MM.1S (cell line): ENCODE measurements around the gene UTS2R.
"Not testable (repeated sequence)": the region's sequence is repeated elsewhere in the genome, so short reads cannot be mapped to it uniquely, and the experiment has no call there.

Experiments used
- DNase-seq: peaks from one replicate; pipeline ENCODE4 v3.0.0-alpha.2; 2015
- H2AFZ ChIP-seq: fragments of 300-600 bp; sonication (generic); 2 replicates; pipeline ENCODE4 v1.6.0; 2016; ENCODE audit warnings: antibody characterized with exemption, low read length
- H3F3A ChIP-seq: fragments of 300-600 bp; sonication (generic); 2 replicates; pipeline ENCODE4 v1.6.1; 2016; ENCODE audit warnings: mild to moderate bottlenecking, antibody characterized with exemption, low read length, moderate library complexity, mixed read lengths; ENCODE audit not compliant: insufficient read depth
- H3K27ac ChIP-seq: fragments of 300-600 bp; sonication (generic); 2 replicates; pipeline ENCODE4 v1.5.1; 2016; ENCODE audit warnings: mild to moderate bottlenecking, low read length
- H3K27me3 ChIP-seq: fragments of 300-600 bp; sonication (generic); replicated peaks from 2 replicates; pipeline ENCODE4 v1.6.0; 2016; ENCODE audit warnings: low read length; ENCODE audit not compliant: insufficient read depth
- H3K36me3 ChIP-seq: fragments of 300-600 bp; sonication (generic); replicated peaks from 2 replicates; pipeline ENCODE4 v1.6.1; 2016; ENCODE audit warnings: mild to moderate bottlenecking, low read length, mixed read lengths; ENCODE audit not compliant: insufficient read depth
- H3K4me1 ChIP-seq: fragments of 300-600 bp; sonication (generic); 2 replicates; pipeline ENCODE4 v1.6.1; 2016; ENCODE audit warnings: low read length, mixed read lengths
- H3K4me2 ChIP-seq: fragments of 300-600 bp; sonication (generic); 2 replicates; pipeline ENCODE4 v1.6.0; 2016; ENCODE audit warnings: low read depth, low read length
- H3K4me3 ChIP-seq: fragments of 300-600 bp; sonication (generic); 2 replicates; pipeline ENCODE4 v1.5.1; 2016; ENCODE audit warnings: low read length, mixed read lengths
- H3K79me2 ChIP-seq: fragments of 300-600 bp; sonication (generic); 2 replicates; pipeline ENCODE4 v1.6.1; 2016; ENCODE audit warnings: mixed run types, low read length, mixed read lengths
- H3K9ac ChIP-seq: fragments of 300-600 bp; sonication (generic); 2 replicates; pipeline ENCODE4 v1.6.1; 2016; ENCODE audit warnings: low read length, mixed read lengths
- H3K9me2 ChIP-seq: fragments of 300-600 bp; sonication (generic); replicated peaks from 2 replicates; pipeline ENCODE4 v1.6.1; 2016; ENCODE audit warnings: mild to moderate bottlenecking, low read length, mixed read lengths; ENCODE audit not compliant: insufficient read depth
- H3K9me3 ChIP-seq: fragments of 300-600 bp; sonication (generic); replicated peaks from 2 replicates; pipeline ENCODE4 v1.6.1; 2016; ENCODE audit warnings: mild to moderate bottlenecking, low read length, mixed read lengths; ENCODE audit not compliant: insufficient read depth
- H4K20me1 ChIP-seq: fragments of 300-600 bp; sonication (generic); 2 replicates; pipeline ENCODE4 v1.6.1; 2016; ENCODE audit warnings: mild to moderate bottlenecking, low read length, moderate library complexity, mixed read lengths; ENCODE audit not compliant: insufficient read depth
- CTCF ChIP-seq: fragments of 300-600 bp; sonication (generic); IDR thresholded peaks from 2 replicates; pipeline ENCODE4 v1.5.1; 2016; ENCODE audit warnings: antibody characterized with exemption, low read length, mixed read lengths
- EZH2 ChIP-seq: fragments of 300-600 bp; sonication (generic); optimal IDR thresholded peaks from 2 replicates; pipeline ENCODE3; 2017; ENCODE audit warnings: low read depth, mild to moderate bottlenecking, antibody characterized with exemption, low read length, mixed read lengths
- EZH2phosphoT487 ChIP-seq: fragments of 300-600 bp; sonication (generic); IDR thresholded peaks from 2 replicates; pipeline ENCODE4 v1.6.1; 2018; ENCODE audit warnings: antibody characterized with exemption, low read length

The UTS2R gene

DNA sequence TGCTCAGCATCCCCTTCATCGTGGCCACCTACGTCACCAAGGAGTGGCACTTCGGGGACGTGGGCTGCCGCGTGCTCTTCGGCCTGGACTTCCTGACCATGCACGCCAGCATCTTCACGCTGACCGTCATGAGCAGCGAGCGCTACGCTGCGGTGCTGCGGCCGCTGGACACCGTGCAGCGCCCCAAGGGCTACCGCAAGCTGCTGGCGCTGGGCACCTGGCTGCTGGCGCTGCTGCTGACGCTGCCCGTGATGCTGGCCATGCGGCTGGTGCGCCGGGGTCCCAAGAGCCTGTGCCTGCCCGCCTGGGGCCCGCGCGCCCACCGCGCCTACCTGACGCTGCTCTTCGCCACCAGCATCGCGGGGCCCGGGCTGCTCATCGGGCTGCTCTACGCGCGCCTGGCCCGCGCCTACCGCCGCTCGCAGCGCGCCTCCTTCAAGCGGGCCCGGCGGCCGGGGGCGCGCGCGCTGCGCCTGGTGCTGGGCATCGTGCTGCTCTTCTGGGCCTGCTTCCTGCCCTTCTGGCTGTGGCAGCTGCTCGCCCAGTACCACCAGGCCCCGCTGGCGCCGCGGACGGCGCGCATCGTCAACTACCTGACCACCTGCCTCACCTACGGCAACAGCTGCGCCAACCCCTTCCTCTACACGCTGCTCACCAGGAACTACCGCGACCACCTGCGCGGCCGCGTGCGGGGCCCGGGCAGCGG is 3.2 kb downstream of the UTS2R start:
- Histone ChIP-seq H3K4me2 (no peak overlapping the region), H3K9me2 (no peaks in the 10 kb centered on the region), H3K4me3 (no peak overlapping the region), H3K9me3 (no peaks in the 10 kb centered on the region), H3F3A (peaks cover 11% of the 10 kb centered on the region; the same call in 1 of the 2 replicates), H4K20me1 (no peaks in the 10 kb centered on the region), H3K27ac (no peak overlapping the region), H3K27me3 (no peaks in the 10 kb centered on the region; the same call in 1 of the 2 replicates), H3K9ac (no peak overlapping the region), H3K79me2 (no peaks in the 10 kb centered on the region), H3K36me3 (no peaks in the 10 kb centered on the region), H3K4me1 (peaks cover 11% of the 10 kb centered on the region), H2AFZ (no peak overlapping the region)
- DNase-seq, result no peak
- no peak for TF ChIP-seq CTCF

- no peak overlapping the region for H2AFZ ChIP-seq
- no peak overlapping the region for H3K4me2 ChIP-seq
- H3K27me3 ChIP-seq, result no peaks in the 10 kb centered on the region; the same call in 1 of the 2 replicates
- no peaks in the 10 kb centered on the region for H3K79me2 ChIP-seq
- H4K20me1 ChIP-seq, result no peaks in the 10 kb centered on the region
- TF ChIP-seq CTCF, result no peak
- no peak for TF ChIP-seq EZH2
- TF ChIP-seq EZH2phosphoT487, result no peak
- no peaks in the 10 kb centered on the region for H3K9me3 ChIP-seq
- peaks cover 8% of the 10 kb centered on the region; the same call in 1 of the 2 replicates for H3F3A ChIP-seq
- no peak for DNase-seq
- no peaks in the 10 kb centered on the region for H3K9me2 ChIP-seq
- H3K36me3 ChIP-seq, result no peaks in the 10 kb centered on the region
- H3K27ac ChIP-seq, result no peak overlapping the region
- H3K9ac ChIP-seq, result no peak overlapping the region
- H3K4me1 ChIP-seq, result peaks cover 9% of the 10 kb centered on the region
- no peak overlapping the region for H3K4me3 ChIP-seq
Measured at GRCh38 chr17:82375359-82376041, 3.9 kb downstream of the UTS2R start.

DNA sequence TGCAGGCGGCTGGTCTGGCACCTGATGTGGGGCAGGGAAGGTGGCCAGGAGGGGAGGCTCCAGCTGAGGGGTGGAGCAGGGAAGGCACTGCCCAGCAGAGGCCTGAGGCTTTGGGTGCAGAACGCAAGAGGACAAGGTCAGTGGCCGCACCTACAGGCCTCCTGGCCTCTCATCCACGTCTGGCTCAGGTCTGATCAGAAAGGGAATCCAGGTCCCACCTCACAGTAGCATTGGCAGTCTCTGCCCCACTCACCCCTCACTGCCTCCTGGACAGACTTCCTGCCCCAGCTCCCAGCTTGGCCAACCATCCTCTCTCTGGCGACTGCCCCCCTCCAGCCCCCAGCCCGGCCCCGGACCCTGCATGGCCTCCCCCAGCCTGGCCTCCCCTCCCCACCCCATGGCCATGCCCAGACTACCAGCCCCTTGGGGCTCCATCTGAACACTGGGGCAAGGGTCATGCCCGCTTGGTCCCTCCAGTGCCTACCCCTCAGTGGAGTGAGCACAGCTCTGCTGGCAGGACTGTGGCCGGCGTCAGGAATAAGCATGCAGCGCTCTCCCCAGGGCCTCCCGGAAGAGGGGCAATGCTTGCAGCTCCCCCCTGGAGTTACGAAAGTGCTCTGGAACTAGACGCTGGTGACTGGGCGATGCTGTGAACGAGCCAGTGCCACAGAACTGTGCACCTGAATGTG is 4.6 kb downstream of the UTS2R start:
- TF ChIP-seq EZH2, result no peak
- no peak for TF ChIP-seq CTCF
- no peak for TF ChIP-seq EZH2phosphoT487
- Histone ChIP-seq H2AFZ (no peak overlapping the region), H3F3A (peaks cover 3% of the 10 kb centered on the region; the same call in 1 of the 2 replicates), H4K20me1 (no peaks in the 10 kb centered on the region), H3K4me3 (no peak overlapping the region), H3K9ac (no peak overlapping the region), H3K79me2 (no peaks in the 10 kb centered on the region), H3K9me3 (no peaks in the 10 kb centered on the region), H3K27ac (no peak overlapping the region), H3K4me1 (peaks cover 2% of the 10 kb centered on the region), H3K4me2 (no peak overlapping the region), H3K27me3 (no peaks in the 10 kb centered on the region; the same call in 1 of the 2 replicates), H3K9me2 (no peaks in the 10 kb centered on the region), H3K36me3 (no peaks in the 10 kb centered on the region)
- no peak for DNase-seq

- not testable (repeated sequence) for H2AFZ ChIP-seq, H3K4me2 ChIP-seq, H3K4me3 ChIP-seq, H3K79me2 ChIP-seq, H3K9me3 ChIP-seq, H3K27me3 ChIP-seq, H3K4me1 ChIP-seq, DNase-seq, H3F3A ChIP-seq, H4K20me1 ChIP-seq, H3K9ac ChIP-seq, H3K9me2 ChIP-seq, H3K27ac ChIP-seq, H3K36me3 ChIP-seq
Measured at GRCh38 chr17:82377294-82377693, 5.7 kb downstream of the UTS2R start.
